ENCODE measurements around the gene ANKRD49.

DNA sequence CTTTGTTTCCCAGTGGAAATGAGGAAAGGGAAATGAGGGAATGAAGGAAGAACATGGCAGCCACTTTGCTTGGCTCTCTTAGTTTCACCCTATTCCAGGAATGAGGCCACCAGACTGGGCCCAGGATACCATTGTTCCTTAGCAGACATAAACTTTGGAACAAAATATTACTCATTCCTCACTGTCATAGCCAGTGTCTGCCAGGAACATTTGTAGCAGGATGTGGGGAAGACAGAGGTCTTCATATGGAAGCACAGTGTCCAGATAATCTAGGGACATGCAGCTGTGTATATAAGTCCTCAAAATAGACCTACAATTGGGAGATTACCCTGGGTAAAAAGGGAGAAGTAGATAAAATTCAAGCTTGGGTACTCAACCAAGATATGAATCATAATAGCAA, 34.8 kb downstream of the ANKRD49 start:
- TF ChIP-seq CTCF (IDR thresholded peaks at IDR 0.05): no peak
- no peak for TF ChIP-seq POLR2A (IDR thresholded peaks at IDR 0.05)
- no peak for TF ChIP-seq POLR2AphosphoS5 (IDR thresholded peaks at IDR 0.05)
- no peak for TF ChIP-seq EP300 (IDR thresholded peaks at IDR 0.05)

Data from gastroesophageal sphincter (tissue), 3 donors.